GM21360 (cell line): Measurements from ENCODE around the gene CHST1.

Experiments used
- ATAC-seq: cut with Tn5 transposase; IDR thresholded peaks from one replicate; pipeline ENCODE4 v1.9.1; 2021; ENCODE audit warnings: mild to moderate bottlenecking, moderate library complexity; ENCODE audit not compliant: unreplicated experiment

The CHST1 gene

GRCh38 chr11:45647329-45647728, 18.1 kb downstream of the CHST1 start:
- no peak for ATAC-seq

DNA sequence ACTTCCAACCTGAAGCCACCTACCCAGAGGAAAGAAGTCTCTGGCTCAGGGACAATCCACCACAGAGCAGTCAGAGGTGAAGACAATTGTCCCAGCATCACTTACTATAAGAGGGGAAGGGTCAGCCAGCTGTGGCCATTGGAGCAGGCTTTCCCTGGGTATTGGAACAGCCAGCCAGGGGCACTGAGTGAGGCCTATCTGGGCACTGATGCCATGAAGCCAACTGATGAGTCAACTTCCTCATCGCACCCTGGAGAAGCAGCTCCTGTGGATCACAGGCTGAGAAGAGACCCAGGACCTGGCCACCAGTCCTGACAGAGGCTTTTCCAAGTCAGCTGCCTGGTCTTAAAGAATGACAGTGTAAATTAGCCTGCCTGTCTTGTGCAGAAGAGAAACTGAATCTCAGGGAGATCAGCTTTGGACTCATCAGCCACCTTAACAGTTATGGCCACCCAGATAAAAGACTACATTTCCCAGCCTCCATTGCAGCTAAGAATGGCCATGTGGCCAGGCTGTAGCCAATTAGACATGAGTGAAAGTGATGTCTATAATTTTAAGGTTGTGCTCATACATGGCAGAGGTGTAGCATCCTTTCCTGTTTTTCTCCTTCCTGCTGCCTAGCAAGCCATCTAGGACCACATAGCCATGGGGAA, 19.0 kb downstream of the CHST1 start:
- peak; percentile 67 for ATAC-seq

GRCh38 chr11:45644981-45645889, 20.2 kb downstream of the CHST1 start:
- ATAC-seq = no peak

DNA sequence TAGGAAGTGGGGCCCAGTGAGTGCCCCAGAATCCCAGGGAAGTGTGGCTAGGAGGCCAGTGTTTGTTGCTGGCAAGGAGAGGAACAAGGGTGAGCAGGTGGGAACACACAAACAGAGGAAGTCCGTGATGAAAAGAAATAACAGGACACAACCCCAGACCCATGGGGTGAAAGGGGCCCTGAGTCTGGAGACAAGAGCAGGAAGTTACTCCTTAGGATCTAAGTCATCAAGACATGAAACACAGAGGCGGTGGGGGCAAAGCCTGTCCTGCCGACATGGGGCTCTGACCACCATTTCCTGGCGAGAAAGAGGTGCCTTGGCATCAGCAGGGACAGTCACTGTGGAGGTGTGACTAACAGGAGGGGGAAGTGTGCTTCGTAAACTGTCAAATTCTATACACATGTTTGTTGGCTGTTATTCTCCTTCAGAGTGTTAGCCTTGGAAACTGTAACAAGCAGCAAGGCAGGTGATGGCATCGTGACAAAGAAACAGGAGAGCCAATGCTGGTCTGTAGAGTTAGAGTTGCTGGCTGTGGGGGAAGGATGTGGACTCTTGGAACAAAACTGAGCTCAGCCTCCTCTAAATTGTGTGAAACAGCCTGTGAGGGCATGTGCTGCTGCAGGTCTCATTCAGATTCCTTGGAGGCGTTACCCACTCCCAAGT, 21.7 kb downstream of the CHST1 start:
- no peak for ATAC-seq

- no peak for ATAC-seq
These were observed 23.5 kb downstream of the CHST1 start for GRCh38 chr11:45641961-45642360.

GRCh38 chr11:45638051-45638450, 27.4 kb downstream of the CHST1 start:
- ATAC-seq = no peak

GRCh38 chr11:45635907-45636306, 29.5 kb downstream of the CHST1 start:
- no peak for ATAC-seq

- no peak for ATAC-seq
These were observed 39.8 kb downstream of the CHST1 start for GRCh38 chr11:45625611-45626010.

- no peak for ATAC-seq
These were observed 41.3 kb downstream of the CHST1 start for GRCh38 chr11:45624095-45624494.

DNA sequence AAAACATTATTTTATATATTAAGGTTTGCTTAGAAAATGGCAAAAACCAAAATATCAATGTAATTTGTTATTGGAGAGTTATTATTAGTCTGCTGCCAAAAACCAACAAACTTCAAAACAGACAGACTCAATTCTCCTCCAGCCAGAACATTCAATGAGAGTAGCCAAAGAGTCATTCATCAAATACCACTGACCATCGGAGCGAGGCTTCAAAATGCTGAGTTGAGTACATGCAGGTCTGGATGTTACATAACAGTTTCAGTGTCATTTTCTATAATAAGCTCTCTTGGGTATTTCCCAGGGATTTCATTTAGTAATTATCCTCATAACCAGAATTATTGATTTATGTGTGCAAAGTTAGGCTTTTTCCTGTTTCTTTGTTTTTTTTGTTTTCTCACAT, 42.6 kb downstream of the CHST1 start:
- ATAC-seq = no peak

GRCh38 chr11:45622283-45622682, 43.1 kb downstream of the CHST1 start:
- no peak for ATAC-seq

DNA sequence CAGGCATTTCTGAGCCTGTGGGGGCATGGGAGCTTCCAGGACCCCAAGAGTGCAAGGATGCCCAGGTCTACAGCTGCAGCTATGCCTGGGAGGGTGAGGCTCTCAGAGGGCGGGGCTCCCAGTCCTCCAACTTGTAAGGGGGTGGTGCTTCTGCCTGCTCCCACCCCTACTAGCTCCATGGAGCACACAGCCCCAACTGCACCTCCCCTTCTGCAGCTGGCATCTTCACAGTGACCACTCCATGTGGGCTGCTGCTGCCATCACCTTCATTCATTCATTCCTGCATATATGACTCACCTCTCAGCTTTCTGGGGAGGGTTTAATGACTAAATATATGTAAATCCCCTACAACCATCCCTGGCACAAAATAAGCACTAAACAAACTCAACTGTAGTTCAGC, 43.8 kb downstream of the CHST1 start:
- no peak for ATAC-seq

DNA sequence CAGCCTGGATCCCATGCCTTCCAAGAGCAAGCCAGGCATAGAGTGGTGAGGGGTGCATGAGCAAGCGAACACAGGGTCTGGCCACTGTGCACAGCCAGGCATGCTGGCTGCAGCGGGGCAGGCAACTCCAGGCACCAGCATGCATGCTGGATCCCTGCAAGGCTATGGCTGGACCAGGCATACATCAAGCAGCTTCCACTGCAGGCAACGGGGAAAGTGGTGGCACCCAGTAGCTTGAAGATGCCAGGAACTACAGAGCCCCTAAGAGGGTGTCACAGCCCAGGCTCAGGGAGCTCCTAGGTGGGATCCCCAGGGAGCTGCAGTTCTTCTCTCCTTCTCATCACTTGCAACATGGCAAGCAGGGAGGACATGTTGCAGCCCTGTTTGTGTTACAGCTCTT, 45.2 kb downstream of the CHST1 start:
- no peak for ATAC-seq

DNA sequence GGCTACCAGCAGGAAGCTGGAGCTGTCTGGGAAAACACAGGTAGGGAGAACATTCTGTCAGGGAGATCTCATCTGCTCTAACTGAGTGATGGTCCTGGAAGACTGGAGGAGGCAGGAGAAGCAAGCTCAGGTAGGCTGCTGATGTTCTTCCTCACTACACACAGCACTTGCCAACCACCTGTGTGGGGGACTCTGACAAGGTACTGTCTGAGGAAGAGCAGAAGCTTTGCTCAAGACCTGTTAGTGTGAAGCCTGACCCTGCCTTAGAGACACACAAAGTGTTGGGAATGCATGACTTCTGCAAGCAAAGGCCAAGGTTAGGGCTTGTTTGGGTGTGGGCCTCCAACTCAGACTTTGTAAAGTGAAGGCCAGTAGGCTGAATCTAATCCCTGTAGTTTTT, 46.5 kb downstream of the CHST1 start:
- ATAC-seq = no peak

- no peak for ATAC-seq
These were observed 47.4 kb downstream of the CHST1 start for GRCh38 chr11:45617871-45618601.

DNA sequence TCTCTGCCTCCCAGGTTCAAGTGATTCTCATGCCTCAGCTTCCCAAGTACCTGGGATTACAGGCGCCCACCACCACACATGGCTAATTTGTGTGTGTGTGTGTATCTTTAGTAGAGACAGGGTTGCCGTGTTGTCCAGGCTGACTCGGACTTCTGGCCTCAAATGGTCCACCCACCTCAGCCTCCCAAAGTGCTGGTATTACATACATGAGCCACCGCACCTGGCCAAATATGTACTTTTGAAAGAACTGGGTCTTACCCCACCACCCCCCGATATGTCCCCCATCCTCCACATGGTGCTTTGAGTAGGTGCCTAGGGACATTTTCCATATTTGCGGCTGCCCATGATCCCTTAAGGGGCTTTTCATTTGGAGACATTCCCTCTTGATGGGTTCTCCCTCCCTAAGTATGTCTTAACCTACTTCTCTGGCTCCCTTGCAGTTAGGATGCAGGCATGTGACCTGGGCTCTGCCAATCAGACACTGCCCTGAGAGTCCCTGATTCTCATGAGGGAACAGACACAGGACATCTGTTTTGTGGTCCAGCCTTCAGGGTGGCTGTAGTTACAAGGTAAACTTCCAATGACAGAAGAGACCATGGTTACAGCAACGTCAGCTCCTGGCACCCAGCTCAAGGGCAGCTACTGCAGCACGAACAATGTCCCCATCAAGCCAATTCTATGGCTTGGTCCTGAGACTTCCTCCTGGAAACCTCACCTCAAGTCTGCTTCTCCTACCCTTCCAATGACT, 48.4 kb downstream of the CHST1 start:
- ATAC-seq = no peak

GRCh38 chr11:45615182-45615792, 50.1 kb downstream of the CHST1 start:
- no peak for ATAC-seq

DNA sequence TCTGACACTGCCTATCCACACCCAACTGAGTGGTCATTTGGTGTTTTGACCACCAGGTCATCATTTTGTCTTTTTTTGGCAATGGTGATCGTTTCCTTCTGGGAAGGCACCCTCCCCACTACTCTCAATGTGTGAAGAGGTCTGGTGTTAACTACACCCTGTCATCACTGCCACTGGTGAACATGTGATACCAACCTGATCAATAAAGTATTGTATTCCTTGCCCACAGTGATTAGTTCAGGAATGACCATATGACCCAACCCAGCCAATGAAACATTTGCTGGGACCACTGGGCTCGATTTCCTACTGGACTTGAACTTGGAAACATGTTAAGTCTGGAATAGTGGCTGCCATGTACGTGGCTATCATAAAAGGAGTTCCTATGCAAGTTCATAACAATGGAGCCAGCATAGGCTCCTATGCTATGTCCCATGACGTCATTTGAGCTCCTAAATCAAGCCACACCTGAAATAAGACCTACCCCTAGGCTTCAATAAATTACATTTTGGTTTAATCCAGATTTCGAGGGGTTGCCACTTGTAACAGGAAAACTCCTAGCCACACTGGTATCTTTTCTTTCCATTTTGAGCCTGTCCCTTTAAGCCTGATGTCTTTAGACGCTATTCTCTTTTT, 51.1 kb downstream of the CHST1 start:
- ATAC-seq = no peak

- ATAC-seq = no peak
These were observed 54.8 kb downstream of the CHST1 start for GRCh38 chr11:45610627-45611026.

GRCh38 chr11:45609902-45610301, 55.5 kb downstream of the CHST1 start:
- ATAC-seq = no peak
